ENCODE measurements around the gene ZER1. TPM values are rescaled to one million over a fixed set of nuclear protein-coding genes. Genes with fewer than 3 reads are reported as not detected.

The ZER1 gene
- total and polyA plus RNA-seq, 2 of the 8 experiments (the other 6 are each of a cell fraction or from before 2014, with no cell fraction given), result 20.5 to 26.6 TPM

DNA sequence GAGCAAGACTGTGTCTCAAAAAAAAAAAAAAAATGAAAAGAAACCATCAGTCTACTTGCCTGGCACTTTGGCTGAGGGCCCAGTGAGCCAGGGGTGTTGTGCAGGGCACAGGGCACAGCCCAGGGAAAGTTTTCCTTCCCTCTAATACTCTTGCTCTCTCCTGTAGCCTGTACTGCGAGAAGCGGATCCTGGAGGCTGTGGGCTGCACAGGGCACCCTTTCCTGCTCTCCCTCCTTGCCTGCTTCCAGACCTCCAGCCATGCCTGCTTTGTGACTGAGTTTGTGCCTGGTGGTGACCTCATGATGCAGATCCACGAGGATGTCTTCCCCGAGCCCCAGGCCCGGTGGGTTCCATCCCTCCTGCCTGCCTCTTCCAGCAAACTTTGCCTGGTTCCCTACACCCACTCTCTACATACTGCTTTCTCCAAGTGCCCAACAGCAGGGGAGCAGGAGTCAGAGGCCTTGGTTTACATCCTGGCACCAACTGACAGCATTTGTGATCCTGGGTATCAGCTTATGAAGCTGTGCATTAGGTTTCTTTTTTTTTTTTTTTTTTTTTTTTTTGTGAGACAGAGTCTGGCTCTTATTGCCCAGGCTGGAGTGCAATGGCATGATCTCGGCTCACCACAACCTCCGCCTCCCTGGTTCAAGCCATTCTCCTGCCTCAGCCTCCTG is 55.0 kb downstream of the ZER1 start:
- Histone ChIP-seq H3K4ac (replicated peaks; ENCODE audit: insufficient read length, low read depth, low read length) (no peak overlapping the region), H3K79me2 (ENCODE audit: control insufficient read depth in 1 of 2, insufficient read depth in 2 of 2, low read length in 2 of 2) (no peaks in the 10 kb centered on the region), H2BK20ac (ENCODE audit: low read length) (0 out of 2 replicates have a peak overlapping the region, but pooled peaks have one; percentile 72), H3K14ac (ENCODE audit: insufficient read length) (no peak overlapping the region), H3K27me3 (replicated peaks in 1 of 4; ENCODE audit: control insufficient read depth in 3 of 4, extremely low read depth in 1 of 4, insufficient read depth in 3 of 4, low read length in 3 of 4) (no peaks in the 10 kb centered on the region), H3K4me1 (replicated peaks in 1 of 4; ENCODE audit: control insufficient read depth in 3 of 4, insufficient read depth in 4 of 4, low read length in 3 of 4) (no peaks in the 10 kb centered on the region), H3K27ac (ENCODE audit: low read depth, low read length) (no peak overlapping the region), H2BK12ac (ENCODE audit: low read depth, low read length) (no peak overlapping the region), H2BK15ac (ENCODE audit: low read length) (no peak overlapping the region), H3K18ac (ENCODE audit: extremely low read depth, low read length) (no peak overlapping the region), H3K79me1 (ENCODE audit: low read depth, low read length) (no peaks in the 10 kb centered on the region), H3K56ac (replicated peaks; ENCODE audit: insufficient read length, low read depth, low read length) (no peak overlapping the region), H2BK5ac (ENCODE audit: low read depth, low read length) (no peak overlapping the region), H2AFZ (ENCODE audit: low read length) (no peak overlapping the region), H3K9me3 (ENCODE audit: insufficient read depth in 2 of 2, low read depth in 1 of 2, low read length in 1 of 2) (no peaks in the 10 kb centered on the region), H3K36me3 (ENCODE audit: control insufficient read depth in 2 of 4, insufficient read depth in 4 of 4, low read length in 3 of 4) (peaks cover 0 to 15% (median 11%) of the 10 kb centered on the region in 4 experiments; a peak in 5 of 8 replicates), H4K5ac (ENCODE audit: insufficient read length, low read depth, low read length) (no peak overlapping the region), H3K23ac (ENCODE audit: insufficient read length) (no peak overlapping the region), H4K20me1 (replicated peaks in 1 of 2; ENCODE audit: control insufficient read depth in 1 of 2, insufficient read depth in 2 of 2, low read length in 2 of 2) (peaks cover 0 to under 1% of the 10 kb centered on the region in 2 experiments), H2BK120ac (replicated peaks; ENCODE audit: low read depth, low read length) (no peak overlapping the region), H3K23me2 (ENCODE audit: low read depth, low read length) (no peaks in the 10 kb centered on the region), H3K4me2 (ENCODE audit: insufficient read depth in 1 of 2, low read depth in 2 of 2, low read length in 2 of 2) (no peak overlapping the region), H4K8ac (ENCODE audit: extremely low read depth, insufficient read depth, low read length) (no peak overlapping the region), H2AK5ac (ENCODE audit: low read depth, low read length) (no peak overlapping the region), H3K9ac (replicated peaks in 1 of 4; ENCODE audit: extremely low read depth in 1 of 4, low read depth in 3 of 4, low read length in 3 of 4) (no peak overlapping the region), H3K4me3 (ENCODE audit: extremely low read depth in 1 of 4, insufficient read depth in 2 of 4, low read depth in 3 of 4, low read length in 4 of 4) (no peak overlapping the region), H4K91ac (replicated peaks; ENCODE audit: insufficient read length, low read length) (no peak overlapping the region)
- CTCF ChIA-PET (ENCODE audit: partially characterized antibody), result interaction anchor here (0.6 to 3.0 kb wide), 3 partner anchors 15 to 212 kb away, joined by 3 to 13 read pairs (median 4); partner anchors contain the start of gene PKN3
- FAIRE-seq (no peak), DNase-seq (ENCODE audit: low read depth in 1 of 2, low spot score in 2 of 2) (no peak)
- POLR2A ChIA-PET (ENCODE audit: partially characterized antibody), result interaction anchor here (0.6 to 46.1 kb wide), 5 partner anchors 7 to 385 kb away, joined by 3 to 1197 read pairs (median 3); partner anchors contain the start of genes DYNC2I2, PKN3 and SET
- WGBS, 2 experiments (ENCODE audit: extremely low coverage in 1 of 2, insufficient coverage in 1 of 2, insufficient read length in 1 of 2, insufficient replicate concordance in 2 of 2, low coverage in 1 of 2, low lambda C conversion rate in 2 of 2, missing lambda C conversion rate in 1 of 2), result 94% methylated on average over 6 of the region's 7 CpGs; no CpG with 5 or more reads in 1 of the 2 experiments
- no peak for TF ChIP-seq BRCA1 (IDR thresholded peaks at IDR 0.05; ENCODE audit: low read depth, low read length)
- no peak for TF ChIP-seq KDM4A (IDR thresholded peaks at IDR 0.05; ENCODE audit: low read depth, low read length, severe bottlenecking)
- TF ChIP-seq TAF7 (optimal IDR thresholded peaks at IDR 0.05; ENCODE audit: borderline replicate concordance, low read depth, low read length), result no peak
- TF ChIP-seq, protein P1, sequence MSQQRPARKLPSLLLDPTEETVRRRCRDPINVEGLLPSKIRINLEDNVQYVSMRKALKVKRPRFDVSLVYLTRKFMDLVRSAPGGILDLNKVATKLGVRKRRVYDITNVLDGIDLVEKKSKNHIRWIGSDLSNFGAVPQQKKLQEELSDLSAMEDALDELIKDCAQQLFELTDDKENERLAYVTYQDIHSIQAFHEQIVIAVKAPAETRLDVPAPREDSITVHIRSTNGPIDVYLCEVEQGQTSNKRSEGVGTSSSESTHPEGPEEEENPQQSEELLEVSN (IDR thresholded peaks at IDR 0.05), result no peak
- no peak for TF ChIP-seq SIRT6 (IDR thresholded peaks at IDR 0.05; ENCODE audit: low read length)
- no peak for TF ChIP-seq NRF1 (IDR thresholded peaks at IDR 0.05; ENCODE audit: low read depth, low read length)
- TF ChIP-seq FOSL1 (IDR thresholded peaks at IDR 0.05; ENCODE audit: insufficient read depth, low read depth, low read length), result no peak
- TF ChIP-seq RFX5 (IDR thresholded peaks at IDR 0.05; ENCODE audit: borderline replicate concordance, low read depth, low read length), result no peak
